Measurements from ENCODE around the gene LUZP1.

- no peak for TF ChIP-seq CTCF (IDR thresholded peaks at IDR 0.05)
- TF ChIP-seq FOXJ3 (CRISPR knock-in tag; IDR thresholded peaks at IDR 0.05): no peak
- TF ChIP-seq SMC3 (IDR thresholded peaks at IDR 0.05; ENCODE audit: low read depth, low read length): no peak
- TF ChIP-seq EP300 (IDR thresholded peaks at IDR 0.05; ENCODE audit: borderline replicate concordance in 1 of 2, low read depth in 1 of 2, low read length in 1 of 2): no peak
- TF ChIP-seq PBX3 (IDR thresholded peaks at IDR 0.05): no peak
Measured at GRCh38 chr1:23209770-23210169, 41.1 kb upstream of the LUZP1 start.
